ENCODE data around the gene TMEM203.

DNA sequence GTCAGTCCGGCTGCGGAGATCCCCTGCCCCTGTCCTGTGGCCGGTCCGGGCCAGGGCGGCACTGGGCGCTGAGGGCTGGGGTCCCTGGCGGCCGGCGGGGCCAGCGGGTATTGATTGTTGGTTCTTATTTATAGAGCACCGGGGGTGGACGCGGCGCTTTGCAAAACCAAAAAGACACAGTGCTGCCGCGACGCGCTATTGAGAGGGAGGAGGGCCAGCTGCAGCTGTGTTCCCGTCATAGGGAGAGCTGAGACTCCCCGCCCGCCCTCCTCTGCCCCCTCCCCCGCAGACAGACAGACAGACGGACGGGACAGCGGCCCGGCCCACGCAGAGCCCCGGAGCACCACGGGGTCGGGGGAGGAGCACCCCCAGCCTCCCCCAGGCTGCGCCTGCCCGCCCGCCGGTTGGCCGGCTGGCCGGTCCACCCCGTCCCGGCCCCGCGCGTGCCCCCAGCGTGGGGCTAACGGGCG, 38.1 kb downstream of the TMEM203 start:
- TF ChIP-seq MXI1 (IDR thresholded peaks at IDR 0.05; ENCODE audit: low read depth, low read length) (no peak), SMC3 (IDR thresholded peaks at IDR 0.05; ENCODE audit: borderline replicate concordance, low read length) (no peak), CTCF (IDR thresholded peaks at IDR 0.05 in 2 of 3, conservative IDR thresholded peaks at IDR 0.05 in 1 of 3; ENCODE audit: control insufficient read depth in 2 of 3, extremely low read depth in 1 of 3, insufficient read depth in 1 of 3, low read depth in 3 of 3, low read length in 3 of 3) (no peak), TCF7 (IDR thresholded peaks at IDR 0.05; ENCODE audit: borderline replicate concordance) (no peak)

All from GM12878 (cell line).